Right lobe of liver (tissue), 6 donors: Measurements from ENCODE around the gene JMJD6. TPM values are rescaled to one million over a fixed set of nuclear protein-coding genes. Genes with fewer than 3 reads are reported as not detected.
"Not testable (repeated sequence)": the region's sequence is repeated elsewhere in the genome, so short reads cannot be mapped to it uniquely, and the experiment has no call there.

Experiments
- ATAC-seq, 4 donors: fragments of 200-7000 bp; cut with Tn5 transposase; one replicate each; pipeline ENCODE4 v1.9.1; 2020; ENCODE audit warnings: mild to moderate bottlenecking in 4 of 4, moderate library complexity in 4 of 4
- DNase-seq, 3 donors: peaks; one replicate each; pipeline ENCODE4 v3.0.0-alpha.2; 2020
- H3K27ac ChIP-seq, 3 donors: fragments of 200-600 bp; one replicate each; pipeline ENCODE4 v1.8.0; 2022
- H3K27me3 ChIP-seq, 2 donors: fragments of 200-600 bp; one replicate each; pipeline ENCODE4 v1.8.0; 2022
- H3K36me3 ChIP-seq, 4 donors: fragments of 200-600 bp; sonication (generic) in 1 of 4; one replicate each; pipeline versions ENCODE4 v1.5.1 to v1.8.0; 2017 to 2022; ENCODE audit warnings: control low read depth in 1 of 4
- H3K4me1 ChIP-seq, 4 donors: fragments of 200-600 bp; sonication (generic) in 1 of 4; one replicate each; pipeline versions ENCODE4 v1.5.1 to v1.8.0; 2017 to 2022; ENCODE audit warnings: control low read depth in 1 of 4
- H3K4me3 ChIP-seq, 3 donors: fragments of 200-600 bp; one replicate each; pipeline ENCODE4 v1.8.0; 2022
- H3K9me3 ChIP-seq, 4 donors: fragments of 200-600 bp; sonication (generic) in 1 of 4; one replicate each; pipeline versions ENCODE4 v1.5.1 to v1.8.0; 2017 to 2022; ENCODE audit warnings: control low read depth in 1 of 4
- CTCF ChIP-seq, 4 donors: fragments of 200-600 bp in 3 of 4; fragments of 450-650 bp in 1 of 4; IDR thresholded peaks; one replicate each; pipeline versions ENCODE4 v1.5.1 to v1.8.0; 2016 to 2022; ENCODE audit warnings: antibody characterized with exemption in 4 of 4, mild to moderate bottlenecking in 2 of 4
- POLR2A ChIP-seq: fragments of 450-650 bp; IDR thresholded peaks from one replicate; pipeline ENCODE4 v1.6.1; 2017; ENCODE audit warnings: antibody characterized with exemption, mild to moderate bottlenecking
- WGBS: methylation state at CpG from one replicate; pipeline ENCODE4 v1.1.6; 2018; ENCODE audit warnings: low coverage, low lambda C conversion rate; ENCODE audit not compliant: insufficient coverage; ENCODE audit errors: missing lambda C conversion rate; 5-methylcytosine and 5-hydroxymethylcytosine counted together
- intact Hi-C, 2 donors: fragments of 100-400 bp; cut with DNase I; formaldehyde crosslinking; loops; one replicate each; pipeline versions ENCODE4 v1.11.2 to v1.14.1; 2022
- total RNA-seq, 6 experiments: library from RNA; depleted of rRNA in 2 of 6; stranded (reverse); fragments of >200 nt in 2 of 6; fragmentation: NEBNext Ultra II Directional in 3 of 6; extraction: Animal tissue kit (Norgen Biotek cat#: 25700) in 3 of 6; gene quantifications; one replicate each; pipeline versions ENCODE4 v1.1.0 to v1.2.4, GENCODE V29; 2016 to 2023
- donor health status: DM: no; HTN: yes; CAD: no.
- donor health status: DM: no; HTN: no; CAD: no.
- donor health status: DM: no; HTN: no; CAD: no.
- donor health status: DM: no; HTN: yes; CAD: no.
- donor health status: DM: no; HTN: yes; CAD: no.

Gene JMJD6
- total RNA-seq, 6 experiments from 2014 or later, result 10.0 to 15.8 (median 11.1) TPM

DNA sequence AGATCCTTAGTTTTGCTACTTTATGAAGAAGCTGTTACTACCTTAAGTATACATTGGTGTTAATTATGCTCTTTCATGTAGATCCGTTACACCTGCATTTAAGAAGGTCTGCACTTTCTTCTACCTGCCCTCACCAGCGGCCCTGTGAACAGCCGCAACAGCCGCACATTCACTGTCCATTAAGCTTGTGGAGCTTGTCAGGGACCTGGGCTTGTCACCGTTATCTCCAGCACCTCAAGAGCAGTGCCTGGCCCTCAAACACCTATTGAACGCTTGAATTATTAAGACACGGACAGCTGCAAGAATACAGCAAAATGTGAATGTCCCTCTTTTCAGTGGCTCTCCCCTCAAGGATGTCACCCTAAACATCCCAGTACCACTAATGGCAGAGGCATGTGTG, 12.6 kb downstream of the JMJD6 start:
- 97% methylated on average over 7 of the region's 7 CpGs for WGBS
- DNase-seq, result no peak
- Histone ChIP-seq H3K9me3 (no peaks in the 10 kb centered on the region), H3K4me3 (no peak overlapping the region), H3K36me3 (peaks cover 0 to 54% (median 23%) of the 10 kb centered on the region in 4 donors), H3K27ac (no peak overlapping the region), H3K4me1 (peaks cover 0 to 9% (median 0%) of the 10 kb centered on the region in 4 donors), H3K27me3 (no peaks in the 10 kb centered on the region)
- ATAC-seq, result no peak
- intact Hi-C loops, result no loop called here
- TF ChIP-seq POLR2A (no peak), CTCF (IDR thresholded peaks at IDR 0.05) (no peak)

- H3K27me3 ChIP-seq, ATAC-seq, H3K9me3 ChIP-seq, H3K4me3 ChIP-seq, DNase-seq, intact Hi-C loops, H3K4me1 ChIP-seq, H3K27ac ChIP-seq: not testable (repeated sequence)
- H3K36me3 ChIP-seq, result peaks cover 0 to 40% (median 14%) of the 10 kb centered on the region in 4 donors
- whole genome bisulfite sequencing, result 65% methylated on average over 7 of the region's 7 CpGs
These were observed 14.1 kb downstream of the JMJD6 start for GRCh38 chr17:76712321-76712720.

GRCh38 chr17:76710863-76711611, 15.4 kb downstream of the JMJD6 start, which contains the start of gene MXRA7:
Gene MXRA7, minus strand, starts transcription at chr17:76710965. Its CDS starts 19 bp downstream, at chr17:76710946.
- H3K36me3 ChIP-seq, result peaks cover 0 to 27% (median 6%) of the 10 kb centered on the region in 4 donors
- peaks cover 0 to 4% (median 0%) of the 10 kb centered on the region in 4 donors for H3K4me1 ChIP-seq
- intact Hi-C loops, result no loop called here
- TF ChIP-seq CTCF (IDR thresholded peaks at IDR 0.05), result no peak
- TF ChIP-seq POLR2A, result no peak
- peak; percentile 65 to 78 (median 76) for DNase-seq
- no peaks in the 10 kb centered on the region for H3K9me3 ChIP-seq
- peak; percentile 74 to 85 (median 82) for ATAC-seq
- 20% methylated on average over 10 of the region's 56 CpGs for WGBS
- H3K27ac ChIP-seq, result peak within 1 kb of the TSS; percentile 50 to 73 (median 72)
- no peaks in the 10 kb centered on the region for H3K27me3 ChIP-seq
- peak within 1 kb of the TSS; percentile 48 to 67 (median 58) for H3K4me3 ChIP-seq

- H3K9me3 ChIP-seq, H3K4me1 ChIP-seq, intact Hi-C loops, H3K27me3 ChIP-seq, DNase-seq: not testable (repeated sequence)
- Histone ChIP-seq H3K4me3 (peak overlapping the region; percentile 48 to 67 (median 58)), H3K36me3 (peaks cover 0 to 18% (median 3%) of the 10 kb centered on the region in 4 donors), H3K27ac (peak overlapping the region; percentile 50 to 73 (median 72))
- 39% methylated on average over 11 of the region's 79 CpGs for WGBS
- peak; percentile 6 to 47 (median 19) for ATAC-seq
These were observed 16.2 kb downstream of the JMJD6 start for GRCh38 chr17:76709951-76710862.

GRCh38 chr17:76709077-76709950, 17.1 kb downstream of the JMJD6 start:
- H3K4me1 ChIP-seq, result peaks cover 0 to 4% (median 0%) of the 10 kb centered on the region in 4 donors
- DNase-seq (peak in 1 of 3 donors; percentile 52), ATAC-seq (peak; percentile 7 to 36 (median 18))
- H3K36me3 ChIP-seq, result peaks cover 0 to 15% (median 3%) of the 10 kb centered on the region in 4 donors
- WGBS, result 53% methylated on average over 14 of the region's 29 CpGs
- peak overlapping the region; percentile 48 to 67 (median 58) for H3K4me3 ChIP-seq
- no peaks in the 10 kb centered on the region for H3K9me3 ChIP-seq
- TF ChIP-seq CTCF (IDR thresholded peaks at IDR 0.05) (no peak), POLR2A (no peak)
- intact Hi-C loops, result no loop called here
- H3K27ac ChIP-seq, result peak overlapping the region; percentile 50 to 73 (median 72)
- H3K27me3 ChIP-seq, result no peaks in the 10 kb centered on the region
